Right atrium auricular region (tissue), 2 donors: ENCODE results near the gene RHBDD1. TPM values are rescaled to one million over a fixed set of nuclear protein-coding genes. Genes with fewer than 3 reads are reported as not detected.

Experiments used
- DNase-seq: peaks from one replicate; pipeline ENCODE4 v3.0.0-alpha.2; 2019; ENCODE audit warnings: low spot score
- H3K27ac ChIP-seq, 2 donors: fragments of 200-600 bp; sonication (generic); 1 replicate in 1 of 2; 2 replicates in 1 of 2; pipeline ENCODE4 v1.5.1; 2016 to 2019
- H3K27me3 ChIP-seq, 2 donors: fragments of 200-600 bp; sonication (generic); one replicate each; pipeline versions ENCODE4 v1.5.1 to v1.6.0; 2017 to 2019
- H3K36me3 ChIP-seq: fragments of 200-600 bp; sonication (generic); one replicate; pipeline ENCODE4 v1.5.1; 2016
- H3K4me1 ChIP-seq, 2 donors: fragments of 200-600 bp; sonication (generic); one replicate each; pipeline versions ENCODE4 v1.5.1 to v1.6.0; 2017 to 2019
- H3K4me3 ChIP-seq, 2 donors: fragments of 200-600 bp; sonication (generic); 1 replicate in 1 of 2; 2 replicates in 1 of 2; pipeline ENCODE4 v1.5.1; 2017 to 2019; ENCODE audit warnings: mild to moderate bottlenecking in 1 of 2, moderate library complexity in 1 of 2
- H3K9me3 ChIP-seq, 2 donors: fragments of 200-600 bp; sonication (generic); one replicate each; pipeline ENCODE4 v1.5.1; 2019
- total RNA-seq, 2 donors: library from RNA; depleted of rRNA; stranded (reverse); fragments of >200 nt; gene quantifications; one replicate each; pipeline ENCODE4 v1.1.0, GENCODE V29; 2016
- TF ChIP-seq, protein P1 (sequence below), 2 donors: fragments of 200-600 bp; sonication (generic); IDR thresholded peaks; one replicate each; pipeline ENCODE4 v1.5.1; 2019; ENCODE audit warnings: antibody characterized with exemption in 2 of 2

RHBDD1 gene
- total RNA-seq, 2 donors from 2014 or later = 12.3 to 16.1 TPM

DNA sequence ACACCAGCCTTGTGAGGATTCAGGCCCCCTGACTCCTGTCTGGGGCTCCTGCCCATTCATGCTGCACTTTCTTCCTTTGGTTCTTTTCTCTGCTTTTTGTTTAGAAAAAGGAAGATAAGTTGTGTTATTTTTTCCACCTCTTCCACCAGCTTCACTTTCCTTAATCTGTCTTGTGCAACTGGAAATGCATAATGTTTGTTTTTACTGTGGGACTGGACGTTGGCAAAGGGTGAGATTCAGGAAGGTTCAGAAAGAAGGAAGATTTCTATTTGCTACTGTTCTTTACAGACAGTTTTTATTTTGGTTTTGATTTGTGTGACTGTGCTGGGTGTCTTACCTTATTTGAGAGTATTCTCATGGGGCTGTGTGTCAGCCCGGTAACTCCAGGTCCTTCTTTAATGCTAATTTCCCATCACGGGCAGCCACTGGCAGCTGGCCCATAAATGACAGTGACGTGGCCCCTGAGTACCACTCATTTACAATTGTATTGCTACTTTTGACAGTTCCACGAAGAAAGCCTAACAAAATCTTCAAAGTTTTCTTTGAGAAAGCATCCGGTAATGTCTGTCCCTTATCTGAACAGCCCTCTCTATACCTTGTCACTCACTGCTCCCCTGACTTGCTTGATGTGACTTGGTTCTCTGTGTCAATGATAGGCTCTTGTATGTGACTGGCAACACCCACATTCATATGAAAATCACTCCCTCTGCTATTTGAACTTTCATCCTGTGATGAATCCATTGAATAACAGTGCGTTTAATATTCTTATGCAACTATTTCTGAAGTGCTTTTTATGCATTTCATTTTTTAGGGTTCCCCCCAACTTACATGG lies 32.7 kb downstream of the RHBDD1 start:
- no peaks in the 10 kb centered on the region for H3K4me1 ChIP-seq
- no peak overlapping the region for H3K27ac ChIP-seq
- no peak for DNase-seq
- H3K4me3 ChIP-seq = no peak overlapping the region
- no peaks in the 10 kb centered on the region for H3K27me3 ChIP-seq
- TF ChIP-seq, protein P1, sequence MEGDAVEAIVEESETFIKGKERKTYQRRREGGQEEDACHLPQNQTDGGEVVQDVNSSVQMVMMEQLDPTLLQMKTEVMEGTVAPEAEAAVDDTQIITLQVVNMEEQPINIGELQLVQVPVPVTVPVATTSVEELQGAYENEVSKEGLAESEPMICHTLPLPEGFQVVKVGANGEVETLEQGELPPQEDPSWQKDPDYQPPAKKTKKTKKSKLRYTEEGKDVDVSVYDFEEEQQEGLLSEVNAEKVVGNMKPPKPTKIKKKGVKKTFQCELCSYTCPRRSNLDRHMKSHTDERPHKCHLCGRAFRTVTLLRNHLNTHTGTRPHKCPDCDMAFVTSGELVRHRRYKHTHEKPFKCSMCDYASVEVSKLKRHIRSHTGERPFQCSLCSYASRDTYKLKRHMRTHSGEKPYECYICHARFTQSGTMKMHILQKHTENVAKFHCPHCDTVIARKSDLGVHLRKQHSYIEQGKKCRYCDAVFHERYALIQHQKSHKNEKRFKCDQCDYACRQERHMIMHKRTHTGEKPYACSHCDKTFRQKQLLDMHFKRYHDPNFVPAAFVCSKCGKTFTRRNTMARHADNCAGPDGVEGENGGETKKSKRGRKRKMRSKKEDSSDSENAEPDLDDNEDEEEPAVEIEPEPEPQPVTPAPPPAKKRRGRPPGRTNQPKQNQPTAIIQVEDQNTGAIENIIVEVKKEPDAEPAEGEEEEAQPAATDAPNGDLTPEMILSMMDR (IDR thresholded peaks at IDR 0.05) = no peak
- H3K36me3 ChIP-seq = peaks cover 14% of the 10 kb centered on the region
- H3K9me3 ChIP-seq = no peaks in the 10 kb centered on the region

GRCh38 chr2:226869371-226869770 lies 33.5 kb downstream of the RHBDD1 start:
- no peaks in the 10 kb centered on the region for H3K27me3 ChIP-seq
- TF ChIP-seq, protein P1 (IDR thresholded peaks at IDR 0.05) = no peak
- peaks cover 14% of the 10 kb centered on the region for H3K36me3 ChIP-seq
- no peak overlapping the region for H3K27ac ChIP-seq
- no peaks in the 10 kb centered on the region for H3K4me1 ChIP-seq
- no peak for DNase-seq
- H3K9me3 ChIP-seq = no peaks in the 10 kb centered on the region
- no peak overlapping the region for H3K4me3 ChIP-seq

DNA sequence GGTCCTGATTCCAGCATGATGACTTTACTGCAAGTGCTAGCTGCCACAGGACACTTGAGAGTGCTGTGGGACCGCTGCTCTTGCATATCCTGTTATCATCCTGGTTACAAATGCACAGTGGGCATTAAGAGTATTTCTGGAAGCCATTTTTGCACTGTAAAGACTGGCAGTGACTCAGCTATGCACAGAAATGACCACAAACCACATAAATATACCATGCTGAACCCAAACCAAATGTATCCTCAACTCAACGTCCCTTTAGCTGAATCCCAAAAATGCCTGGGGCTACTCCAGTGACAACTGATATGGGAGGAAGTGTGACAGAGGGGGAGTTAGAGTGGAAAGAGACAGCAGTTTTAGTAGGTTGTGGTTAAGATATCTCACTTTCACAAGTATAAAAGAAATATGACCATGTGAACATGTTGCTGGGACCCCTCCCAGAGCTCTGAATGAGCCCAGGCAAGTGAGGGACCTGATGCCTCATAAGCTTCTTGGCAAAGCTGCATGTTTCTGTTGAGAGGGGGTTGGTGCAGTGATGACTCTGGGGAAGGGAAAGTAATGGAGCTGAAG lies 37.3 kb downstream of the RHBDD1 start:
- Histone ChIP-seq H3K27ac (no peak overlapping the region), H3K27me3 (no peaks in the 10 kb centered on the region), H3K4me1 (no peaks in the 10 kb centered on the region), H3K4me3 (no peak overlapping the region), H3K36me3 (no peaks in the 10 kb centered on the region), H3K9me3 (no peaks in the 10 kb centered on the region)
- DNase-seq = no peak
- TF ChIP-seq, protein P1 (IDR thresholded peaks at IDR 0.05) = no peak

GRCh38 chr2:226873826-226874225 lies 38.0 kb downstream of the RHBDD1 start:
- DNase-seq = no peak
- H3K27me3 ChIP-seq = no peaks in the 10 kb centered on the region
- no peaks in the 10 kb centered on the region for H3K36me3 ChIP-seq
- H3K27ac ChIP-seq = no peak overlapping the region
- TF ChIP-seq, protein P1 (IDR thresholded peaks at IDR 0.05) = no peak
- H3K4me3 ChIP-seq = no peak overlapping the region
- no peaks in the 10 kb centered on the region for H3K4me1 ChIP-seq
- H3K9me3 ChIP-seq = no peaks in the 10 kb centered on the region

GRCh38 chr2:226874749-226875148 lies 38.9 kb downstream of the RHBDD1 start:
- Histone ChIP-seq H3K27me3 (no peaks in the 10 kb centered on the region), H3K4me3 (no peak overlapping the region), H3K4me1 (no peaks in the 10 kb centered on the region), H3K27ac (no peak overlapping the region), H3K36me3 (no peaks in the 10 kb centered on the region), H3K9me3 (no peaks in the 10 kb centered on the region)
- no peak for DNase-seq
- TF ChIP-seq, protein P1 (IDR thresholded peaks at IDR 0.05) = no peak
